ENCODE results near the gene ZNF653. TPM values are rescaled to one million over a fixed set of nuclear protein-coding genes. Genes with fewer than 3 reads are reported as not detected.
"Not testable (repeated sequence)": the region's sequence is repeated elsewhere in the genome, so short reads cannot be mapped to it uniquely, and the experiment has no call there.

Gene ZNF653
- total RNA-seq, 1 donor from 2014 or later = 12.5 TPM

GRCh38 chr19:11464333-11465265 lies 41.0 kb downstream of the ZNF653 start:
- no peak for TF ChIP-seq CTCF (IDR thresholded peaks at IDR 0.05)
- no peak for TF ChIP-seq POLR2A (IDR thresholded peaks at IDR 0.05)
- TF ChIP-seq POLR2AphosphoS5 (IDR thresholded peaks at IDR 0.05; ENCODE audit: insufficient read depth in 1 of 2, low read depth in 1 of 2) = no peak
- DNase-seq (ENCODE audit: extremely low spot score in 2 of 2) = no peak
- intact Hi-C loops (cut with DNase I) = no loop called here

DNA sequence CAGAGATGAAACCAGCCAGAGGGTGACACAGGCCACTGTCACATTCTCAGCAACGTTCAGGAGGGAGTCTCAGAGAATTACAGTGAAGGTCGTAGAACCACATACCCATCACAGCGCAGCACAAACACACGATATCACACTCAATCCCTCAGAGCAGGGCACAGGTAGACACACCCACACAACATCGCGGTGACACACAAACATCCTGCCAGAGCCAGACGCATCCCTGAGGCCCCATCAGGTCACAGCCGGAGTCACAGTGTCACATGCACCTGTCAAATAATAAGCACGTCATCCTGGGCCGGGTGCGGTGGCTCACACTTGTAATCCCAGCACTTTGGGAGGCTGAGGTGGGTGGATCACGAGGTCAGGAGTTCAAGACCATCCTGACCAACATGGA lies 42.2 kb downstream of the ZNF653 start:
- TF ChIP-seq POLR2A (IDR thresholded peaks at IDR 0.05) (no peak), CTCF (IDR thresholded peaks at IDR 0.05) (no peak), POLR2AphosphoS5 (IDR thresholded peaks at IDR 0.05; ENCODE audit: insufficient read depth in 1 of 2, low read depth in 1 of 2) (no peak)
- Histone ChIP-seq H3K27me3 (no peaks in the 10 kb centered on the region), H3K9me3 (no peaks in the 10 kb centered on the region), H3K4me1 (no peaks in the 10 kb centered on the region), H3K27ac (no peak overlapping the region), H3K4me3 (no peak overlapping the region), H3K36me3 (no peaks in the 10 kb centered on the region)
- no peak for DNase-seq (ENCODE audit: extremely low spot score in 2 of 2)
- intact Hi-C loops (cut with DNase I) = no loop called here

More at GRCh38 chr19:11464333-11465265, 41.0 kb downstream of the ZNF653 start:
- no peak overlapping the region for H3K4me3 ChIP-seq
- no peaks in the 10 kb centered on the region for H3K9me3 ChIP-seq
- no peaks in the 10 kb centered on the region for H3K27me3 ChIP-seq
- H3K27ac ChIP-seq = no peak overlapping the region
- no peaks in the 10 kb centered on the region for H3K36me3 ChIP-seq
- no peaks in the 10 kb centered on the region for H3K4me1 ChIP-seq

DNA sequence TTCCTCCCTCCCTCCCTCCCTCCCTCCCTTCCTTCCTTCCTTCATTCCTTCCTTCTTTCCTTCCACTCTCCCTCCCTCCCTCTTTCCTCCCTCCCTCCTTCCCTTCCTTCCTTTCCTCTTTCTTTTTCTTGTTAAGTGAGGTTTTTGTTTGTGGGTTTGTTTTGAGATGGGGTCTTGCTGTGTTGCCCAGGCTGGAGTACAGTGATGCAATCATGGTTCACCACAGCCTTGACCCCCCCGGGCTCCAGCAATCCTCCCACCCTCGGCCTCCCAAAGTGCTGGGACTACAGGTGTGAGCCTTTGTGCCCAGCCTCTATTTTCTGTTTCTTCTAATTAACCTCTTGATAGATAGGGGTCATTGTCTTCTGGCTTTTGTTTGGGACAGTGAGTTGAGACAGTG lies 44.2 kb downstream of the ZNF653 start:
- no peak for TF ChIP-seq POLR2A (IDR thresholded peaks at IDR 0.05)
- TF ChIP-seq POLR2AphosphoS5 (IDR thresholded peaks at IDR 0.05; ENCODE audit: insufficient read depth in 1 of 2, low read depth in 1 of 2) = no peak
- no peak for TF ChIP-seq CTCF (IDR thresholded peaks at IDR 0.05)
- no peak for DNase-seq (ENCODE audit: extremely low spot score in 2 of 2)
- Histone ChIP-seq H3K36me3 (no peaks in the 10 kb centered on the region), H3K4me3 (no peak overlapping the region), H3K9me3 (no peaks in the 10 kb centered on the region), H3K4me1 (no peaks in the 10 kb centered on the region), H3K27ac (no peak overlapping the region), H3K27me3 (no peaks in the 10 kb centered on the region)
- intact Hi-C loops (cut with DNase I) = no loop called here

DNA sequence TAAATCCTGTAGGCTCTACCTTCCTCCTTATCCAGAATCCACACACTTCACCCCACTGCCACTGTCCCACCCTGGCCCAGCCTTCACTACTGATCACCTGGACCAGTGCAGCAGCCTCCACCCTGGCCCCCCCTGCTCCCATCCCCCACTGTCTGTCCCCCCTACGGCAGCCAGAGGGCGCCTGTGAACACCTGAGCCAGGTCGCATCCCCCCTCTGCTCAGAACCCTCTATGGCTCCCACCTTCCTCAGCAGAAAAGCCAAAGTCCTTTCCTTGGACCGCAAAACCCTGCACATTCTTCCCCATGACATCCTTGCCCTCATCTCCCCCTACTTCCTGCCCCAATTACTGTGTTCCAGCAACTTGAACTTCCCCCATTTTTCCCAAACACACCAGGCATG lies 45.4 kb downstream of the ZNF653 start:
- no peak overlapping the region for H3K4me3 ChIP-seq
- no peaks in the 10 kb centered on the region for H3K9me3 ChIP-seq
- no peaks in the 10 kb centered on the region for H3K27me3 ChIP-seq
- no peaks in the 10 kb centered on the region for H3K36me3 ChIP-seq
- TF ChIP-seq CTCF (IDR thresholded peaks at IDR 0.05) (no peak), POLR2AphosphoS5 (IDR thresholded peaks at IDR 0.05; ENCODE audit: insufficient read depth in 1 of 2, low read depth in 1 of 2) (no peak), POLR2A (IDR thresholded peaks at IDR 0.05) (no peak)
- no peak for DNase-seq (ENCODE audit: extremely low spot score in 2 of 2)
- no peaks in the 10 kb centered on the region for H3K4me1 ChIP-seq
- intact Hi-C loops (cut with DNase I) = no loop called here
- no peak overlapping the region for H3K27ac ChIP-seq

DNA sequence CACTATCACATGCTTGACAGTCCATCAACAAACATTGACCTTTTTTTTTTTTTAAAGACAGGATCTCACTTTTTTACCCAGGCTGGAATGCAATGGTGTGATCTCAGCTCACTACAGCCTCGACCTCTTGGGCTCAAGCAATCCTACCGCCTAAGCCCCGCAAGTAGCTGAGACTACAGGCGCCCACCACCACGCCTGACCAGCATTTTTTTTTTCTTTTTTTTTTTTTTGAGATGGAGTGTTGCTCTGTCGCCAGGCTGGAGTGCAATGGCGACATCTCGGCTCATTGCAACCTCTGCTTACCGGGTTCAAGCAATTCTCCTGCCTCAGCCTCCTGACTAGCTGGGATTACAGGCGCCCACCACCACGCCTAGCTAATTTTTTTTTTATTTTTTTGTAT lies 46.7 kb downstream of the ZNF653 start:
- not testable (repeated sequence) for H3K36me3 ChIP-seq; H3K4me3 ChIP-seq; H3K4me1 ChIP-seq; DNase-seq (ENCODE audit: extremely low spot score in 2 of 2); H3K27me3 ChIP-seq; H3K9me3 ChIP-seq; H3K27ac ChIP-seq
- intact Hi-C loops (cut with DNase I) = loop anchor here (10.0 kb wide), 1 partner anchor 164 kb away; the partner anchor contains the start of gene TSPAN16
